Measurements from ENCODE around the gene CCDC34.

The CCDC34 gene

GRCh38 chr11:27355575-27356104 is 7.4 kb downstream of the CCDC34 start:
- DNase-seq (ENCODE audit: extremely low read depth, low read depth): no peak
- TF ChIP-seq CTCF (IDR thresholded peaks at IDR 0.05; ENCODE audit: low read depth, low read length, missing control alignments): no peak
- no peak overlapping the region for H3K4me3 ChIP-seq (replicated peaks; ENCODE audit: low read depth, low read length)

- TF ChIP-seq CTCF (IDR thresholded peaks at IDR 0.05; ENCODE audit: low read depth, low read length, missing control alignments): no peak
- no peak overlapping the region for H3K4me3 ChIP-seq (replicated peaks; ENCODE audit: low read depth, low read length)
- no peak for DNase-seq (ENCODE audit: extremely low read depth, low read depth)
Observed at GRCh38 chr11:27354359-27354965, 8.6 kb downstream of the CCDC34 start.

- DNase-seq (ENCODE audit: extremely low read depth, low read depth): no peak
- H3K4me3 ChIP-seq (replicated peaks; ENCODE audit: low read depth, low read length): no peak overlapping the region
- no peak for TF ChIP-seq CTCF (IDR thresholded peaks at IDR 0.05; ENCODE audit: low read depth, low read length, missing control alignments)
Observed at GRCh38 chr11:27353593-27354358, 9.2 kb downstream of the CCDC34 start.

- H3K4me3 ChIP-seq (replicated peaks; ENCODE audit: low read depth, low read length): no peak overlapping the region
- TF ChIP-seq CTCF (IDR thresholded peaks at IDR 0.05; ENCODE audit: low read depth, low read length, missing control alignments): no peak
- DNase-seq (ENCODE audit: extremely low read depth, low read depth): no peak
Observed at GRCh38 chr11:27352781-27353180, 10.2 kb downstream of the CCDC34 start.

DNA sequence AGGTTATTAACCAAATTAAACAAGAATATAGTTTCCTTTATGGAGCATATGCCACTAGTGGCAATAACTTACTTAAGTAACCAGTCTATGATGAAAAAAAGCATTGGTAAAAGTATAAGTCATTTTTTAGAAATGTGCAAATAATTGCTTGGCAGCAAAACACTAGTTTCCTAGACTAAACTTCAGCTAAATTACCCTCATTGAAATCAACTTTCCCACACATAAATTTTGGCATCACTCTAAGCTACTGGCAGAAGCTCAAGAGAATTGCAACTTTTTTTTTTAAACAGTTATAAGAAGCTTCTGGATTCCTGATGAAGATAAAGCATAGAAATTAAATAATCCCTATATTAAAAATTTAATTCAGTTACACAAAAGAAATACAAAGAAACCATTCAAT is 12.5 kb downstream of the CCDC34 start:
- H3K4me3 ChIP-seq (replicated peaks; ENCODE audit: low read depth, low read length): no peak overlapping the region
- TF ChIP-seq CTCF (IDR thresholded peaks at IDR 0.05; ENCODE audit: low read depth, low read length, missing control alignments): no peak
- no peak for DNase-seq (ENCODE audit: extremely low read depth, low read depth)

- TF ChIP-seq CTCF (IDR thresholded peaks at IDR 0.05; ENCODE audit: low read depth, low read length, missing control alignments): no peak
- no peak overlapping the region for H3K4me3 ChIP-seq (replicated peaks; ENCODE audit: low read depth, low read length)
- no peak for DNase-seq (ENCODE audit: extremely low read depth, low read depth)
Observed at GRCh38 chr11:27349919-27350318, 13.1 kb downstream of the CCDC34 start.
